Ovary (tissue), 3 donors: ENCODE measurements around the gene DSCAM.

Source experiments
- CTCF ChIP-seq, 3 donors: fragments of 450-650 bp in 2 of 3; fragments of 200-600 bp in 1 of 3; IDR thresholded peaks; one replicate each; pipeline versions ENCODE4 v1.5.1 to v1.8.0; 2016 to 2022; ENCODE audit warnings: antibody characterized with exemption in 3 of 3, mild to moderate bottlenecking in 1 of 3
- EP300 ChIP-seq: sonication (generic); formaldehyde crosslinking; IDR thresholded peaks from one replicate; pipeline ENCODE4 v1.6.1; 2017; ENCODE audit warnings: antibody characterized with exemption
- POLR2A ChIP-seq: fragments of 450-650 bp; IDR thresholded peaks from one replicate; pipeline ENCODE4 v1.6.1; 2017; ENCODE audit warnings: antibody characterized with exemption, mild to moderate bottlenecking, moderate library complexity
- donor health status: DM: no; HTN: no; CAD: no.

GRCh38 chr21:40276001-40276400 lies 571.0 kb downstream of the DSCAM start:
- TF ChIP-seq CTCF (IDR thresholded peaks at IDR 0.05): no peak
- no peak for TF ChIP-seq POLR2A
- TF ChIP-seq EP300: no peak
